SKM-1 treated with dmso at 0.1 percent for 144 hours (cell line): ENCODE measurements around the gene THTPA.

Source experiments
- DNase-seq: peaks from one replicate; lab custom pipeline; 2025; ENCODE audit not compliant: unreplicated experiment; lab: John Stamatoyannopoulos, UW

THTPA gene

GRCh38 chr14:23566778-23567185 lies 10.7 kb downstream of the THTPA start:
- DNase-seq = no peak

GRCh38 chr14:23567186-23568020 lies 11.3 kb downstream of the THTPA start, which contains the start of gene AP1G2:
AP1G2 (minus strand) TSS chr14:23567791; CDS start chr14:23567314, 477 bp downstream.
- peak; percentile 52 for DNase-seq

GRCh38 chr14:23568021-23568599 lies 12.0 kb downstream of the THTPA start:
- DNase-seq = no peak

GRCh38 chr14:23568600-23569331 lies 12.7 kb downstream of the THTPA start:
- no peak for DNase-seq

- DNase-seq = no peak
Measured at GRCh38 chr14:23569443-23570151, 13.5 kb downstream of the THTPA start.

GRCh38 chr14:23570806-23571483 lies 14.9 kb downstream of the THTPA start:
- no peak for DNase-seq

GRCh38 chr14:23571701-23572523 lies 15.8 kb downstream of the THTPA start:
- no peak for DNase-seq

GRCh38 chr14:23572524-23572828 lies 16.4 kb downstream of the THTPA start:
- no peak for DNase-seq

- no peak for DNase-seq
Measured at GRCh38 chr14:23572836-23573235, 16.8 kb downstream of the THTPA start.

- DNase-seq = no peak
Measured at GRCh38 chr14:23573384-23574015, 17.4 kb downstream of the THTPA start.

- DNase-seq = no peak
Measured at GRCh38 chr14:23577004-23577681, 21.1 kb downstream of the THTPA start.

- no peak for DNase-seq
Measured at GRCh38 chr14:23577710-23578392, 21.8 kb downstream of the THTPA start.

GRCh38 chr14:23578560-23579310 lies 22.7 kb downstream of the THTPA start, which contains the start of gene JPH4:
JPH4 (minus strand) TSS chr14:23578790; CDS start chr14:23577453, 1,337 bp downstream.
- no peak for DNase-seq

- DNase-seq = no peak
Measured at GRCh38 chr14:23579311-23579630, 23.2 kb downstream of the THTPA start.

GRCh38 chr14:23579739-23580138 lies 23.7 kb downstream of the THTPA start:
- DNase-seq = no peak

GRCh38 chr14:23580152-23580926 lies 24.3 kb downstream of the THTPA start:
- no peak for DNase-seq

GRCh38 chr14:23580948-23581281 lies 24.8 kb downstream of the THTPA start:
- DNase-seq = no peak
